Endothelial cell of umbilical vein (primary cell): ENCODE data around the gene ZNF414. TPM values are rescaled to one million over a fixed set of nuclear protein-coding genes. Genes with fewer than 3 reads are reported as not detected.

Source experiments
- BruUV-seq: library from RNA; stranded (reverse); fragments of 400-500 nt; replicated peaks from 2 replicates; lab custom pipeline; 2021; lab: Mats Ljungman, UMichigan
- CTCF ChIA-PET: fragments of 300-600, 350-600 bp; sonication (Branson Sonifier 250); formaldehyde crosslinking; loops from one replicate; lab custom pipeline; 2021; ENCODE audit warnings: antibody characterized with exemption, inconsistent platforms; lab: Charles Lee
- POLR2A ChIA-PET: fragments of 300-600, 350-600 bp; sonication (Branson Sonifier 250); formaldehyde crosslinking; loops from one replicate; lab custom pipeline; 2021; ENCODE audit warnings: antibody characterized with exemption, inconsistent platforms; lab: Charles Lee
- DNase-seq: peaks from one replicate; pipeline ENCODE4 v3.0.0-alpha.2; 2011; ENCODE audit warnings: low read depth, low spot score
- FAIRE-seq: peaks from 2 replicates; lab custom pipeline; 2011; peaks lifted over from hg19 to GRCh38; lab: Jason Lieb, UNC
- H2AFZ ChIP-seq: 2 replicates; pipeline ENCODE4 v1.6.0; 2012; ENCODE audit warnings: low read depth, low read length, control low read depth, inconsistent platforms
- H3K27ac ChIP-seq: 2 replicates; pipeline ENCODE4 v1.5.1; 2011; ENCODE audit warnings: low read depth, mild to moderate bottlenecking, control low read depth, low read length, moderate library complexity; ENCODE audit not compliant: insufficient read depth
- H3K27me3 ChIP-seq, 2 experiments: 2 replicates each; pipeline versions ENCODE4 v1.6.0 to v1.6.1; 2011; ENCODE audit warnings: low read length in 2 of 2, mixed read lengths in 1 of 2; ENCODE audit not compliant: control insufficient read depth in 2 of 2, insufficient read depth in 2 of 2
- H3K36me3 ChIP-seq, 2 experiments: 2 replicates in 1 of 2; 3 replicates in 1 of 2; pipeline ENCODE4 v1.5.1; 2011; ENCODE audit warnings: low read length in 2 of 2, mild to moderate bottlenecking in 1 of 2, moderate library complexity in 1 of 2; ENCODE audit not compliant: control insufficient read depth in 2 of 2, insufficient read depth in 2 of 2; ENCODE audit errors: extremely low read depth in 1 of 2
- H3K4me1 ChIP-seq: 3 replicates; pipeline ENCODE4 v1.5.1; 2011; ENCODE audit warnings: mild to moderate bottlenecking, low read length; ENCODE audit not compliant: control insufficient read depth, insufficient read depth; ENCODE audit errors: extremely low read depth
- H3K4me2 ChIP-seq: 2 replicates; pipeline ENCODE4 v1.6.1; 2011; ENCODE audit warnings: low read length, control low read depth, mixed read lengths; ENCODE audit not compliant: insufficient read depth
- H3K4me3 ChIP-seq, 3 experiments: fragments of 200-600 bp in 1 of 3; sonication (generic), shearing (Covaris generic) in 1 of 3; replicated peaks in 1 of 3; 2 replicates each; pipeline ENCODE4 v1.5.1; 2011 to 2016; ENCODE audit warnings: control low read depth in 3 of 3, low read length in 3 of 3, mild to moderate bottlenecking in 2 of 3, inconsistent platforms in 1 of 3, low read depth in 1 of 3, moderate library complexity in 1 of 3; ENCODE audit not compliant: insufficient read depth in 1 of 3
- H3K79me2 ChIP-seq: 2 replicates; pipeline ENCODE4 v1.6.0; 2012; ENCODE audit warnings: low read length, inconsistent platforms; ENCODE audit not compliant: control insufficient read depth, insufficient read depth
- H3K9ac ChIP-seq: replicated peaks from 2 replicates; pipeline ENCODE3; 2011; ENCODE audit warnings: low read length, control low read depth; ENCODE audit not compliant: insufficient read depth; ENCODE audit errors: extremely low read depth
- H3K9me1 ChIP-seq: replicated peaks from 3 replicates; pipeline ENCODE4 v1.6.0; 2011; ENCODE audit warnings: mild to moderate bottlenecking, low read length; ENCODE audit not compliant: control insufficient read depth, insufficient read depth; ENCODE audit errors: extremely low read depth
- H3K9me3 ChIP-seq: replicated peaks from 2 replicates; pipeline ENCODE4 v1.5.1; 2012; ENCODE audit warnings: low read length, inconsistent platforms; ENCODE audit not compliant: control insufficient read depth, insufficient read depth
- H4K20me1 ChIP-seq: replicated peaks from 2 replicates; pipeline ENCODE3; 2011; ENCODE audit warnings: mild to moderate bottlenecking, low read length; ENCODE audit not compliant: control insufficient read depth, insufficient read depth; ENCODE audit errors: extremely low read depth
- CTCF ChIP-seq, 2 donors: IDR thresholded peaks; 1 replicate in 1 of 2; 2 replicates in 1 of 2; pipeline ENCODE4 v1.5.1; 2011; ENCODE audit warnings: low read length in 2 of 2, mild to moderate bottlenecking in 2 of 2, moderate library complexity in 2 of 2, control low read depth in 1 of 2, inconsistent platforms in 1 of 2, low read depth in 1 of 2; ENCODE audit not compliant: insufficient read depth in 1 of 2; ENCODE audit errors: extremely low read depth in 1 of 2
- EZH2 ChIP-seq: IDR thresholded peaks from 2 replicates; pipeline ENCODE4 v1.6.1; 2012; ENCODE audit warnings: borderline replicate concordance, low read depth, mild to moderate bottlenecking, moderate library complexity, low read length, inconsistent platforms; ENCODE audit not compliant: severe bottlenecking
- FOS ChIP-seq: IDR thresholded peaks from 2 replicates; pipeline ENCODE4 v1.6.1; 2011; ENCODE audit warnings: mild to moderate bottlenecking, low read length, moderate library complexity, borderline replicate concordance; ENCODE audit not compliant: insufficient read depth
- GATA2 ChIP-seq: IDR thresholded peaks from 2 replicates; pipeline ENCODE4 v1.7.0; 2011; ENCODE audit warnings: low read depth, mild to moderate bottlenecking, moderate library complexity, mixed read lengths, low read length; ENCODE audit not compliant: insufficient read length, insufficient read depth
- JUN ChIP-seq: IDR thresholded peaks from 2 replicates; pipeline ENCODE4 v1.6.1; 2011; ENCODE audit warnings: borderline replicate concordance, low read depth; ENCODE audit not compliant: insufficient read length, insufficient read depth
- MAX ChIP-seq: IDR thresholded peaks from 2 replicates; pipeline ENCODE4 v1.6.1; 2011; ENCODE audit not compliant: insufficient read depth, insufficient read length
- MYC ChIP-seq: IDR thresholded peaks from one replicate; pipeline ENCODE4 v1.6.1; 2011; ENCODE audit warnings: mild to moderate bottlenecking, low read depth, low read length
- POLR2A ChIP-seq: IDR thresholded peaks from 2 replicates; pipeline ENCODE4 v1.6.1; 2012; ENCODE audit warnings: low read depth, mild to moderate bottlenecking, control low read depth, low read length
- POLR2AphosphoS5 ChIP-seq: IDR thresholded peaks from 2 replicates; pipeline ENCODE4 v1.6.1; 2012; ENCODE audit warnings: low read depth, mild to moderate bottlenecking, control low read depth, low read length, moderate library complexity; ENCODE audit not compliant: insufficient read depth
- dilution Hi-C: fragments of 300-500 bp; cut with MboI; formaldehyde crosslinking; loops from one replicate; pipeline ENCODE4 v1.15.0; 2019; ENCODE audit warnings: low sequenced_read_pairs; ENCODE audit not compliant: extremely low pct_ligation_motif_present
- intact Hi-C: fragments of 100-400 bp; cut with micrococcal nuclease; formaldehyde crosslinking; loops from one replicate; pipeline ENCODE4 v1.10.0; 2022
- polyA plus RNA-seq, 4 experiments: library from polyadenylated mRNA; depleted of rRNA in 3 of 4; stranded (reverse) in 3 of 4; unstranded in 1 of 4; fragments of >200 nt; gene quantifications; 2 replicates each; pipeline versions ENCODE4 v1.2.1 to v1.2.3, GENCODE V29; 2011 to 2012; ENCODE audit warnings: missing spikeins in 1 of 4
- total RNA-seq: library from RNA; stranded (reverse); gene quantifications from 2 replicates; pipeline ENCODE4 v1.2.3, GENCODE V29; 2021

Gene ZNF414
- total and polyA plus RNA-seq, 2 donors (not counting 3 experiments of a cell fraction or from before 2014, with no cell fraction given) = 11.6 to 20.6 TPM

GRCh38 chr19:8537099-8537498 is 23.1 kb upstream of the ZNF414 start:
- Histone ChIP-seq H3K9me1 (no peaks in the 10 kb centered on the region), H3K27ac (no peak overlapping the region), H3K4me2 (no peak overlapping the region), H2AFZ (no peak overlapping the region), H3K79me2 (no peaks in the 10 kb centered on the region), H3K9me3 (no peaks in the 10 kb centered on the region), H3K4me1 (no peaks in the 10 kb centered on the region), H3K36me3 (no peaks in the 10 kb centered on the region), H4K20me1 (no peaks in the 10 kb centered on the region), H3K9ac (no peak overlapping the region), H3K27me3 (no peaks in the 10 kb centered on the region), H3K4me3 (no peak overlapping the region)
- intact Hi-C loops = no loop called here
- dilution Hi-C loops = no loop called here
- TF ChIP-seq MAX (no peak), FOS (no peak), GATA2 (no peak), MYC (no peak), JUN (no peak), POLR2AphosphoS5 (no peak), CTCF (IDR thresholded peaks at IDR 0.05; ENCODE audit: extremely low read depth in 1 of 2, insufficient read depth in 1 of 2, low read depth in 1 of 2, low read length in 2 of 2) (no peak), EZH2 (no peak), POLR2A (no peak)
- ChIA-PET POLR2A (no interaction called here), CTCF (no interaction called here)
- BruUV-seq = no TSS peak
- no peak for DNase-seq
- no peak for FAIRE-seq
